Cardiac muscle cell (in vitro differentiated cells and primary cell): ENCODE data around the gene MTCL1. TPM values are rescaled to one million over a fixed set of nuclear protein-coding genes. Genes with fewer than 3 reads are reported as not detected.

Experiments
- DNase-seq, 2 donors: peaks; one replicate each; pipeline versions ENCODE4 v3.0.0 to v3.0.0-alpha.2; 2010 to 2017; ENCODE audit warnings: low read depth in 1 of 2, low spot score in 1 of 2
- H3K27ac ChIP-seq: fragments of 200-600 bp; sonication (generic); 2 replicates; pipeline ENCODE4 v1.5.1; 2016
- H3K27me3 ChIP-seq: fragments of 200-600 bp; sonication (generic); 2 replicates; pipeline ENCODE4 v1.6.0; 2016; ENCODE audit warnings: control low read depth
- H3K36me3 ChIP-seq: fragments of 200-600 bp; sonication (generic); 2 replicates; pipeline ENCODE4 v1.5.1; 2016; ENCODE audit warnings: control low read depth
- H3K4me1 ChIP-seq: fragments of 200-600 bp; sonication (generic); 2 replicates; pipeline ENCODE4 v1.8.1; 2017; ENCODE audit warnings: low read depth, mild to moderate bottlenecking, mixed run types
- H3K4me3 ChIP-seq: fragments of 200-600 bp; sonication (generic); 2 replicates; pipeline ENCODE4 v1.5.1; 2016; ENCODE audit warnings: mild to moderate bottlenecking
- H3K9me3 ChIP-seq: fragments of 200-600 bp; sonication (generic); 2 replicates; pipeline ENCODE4 v1.5.1; 2017; ENCODE audit warnings: low read depth, mild to moderate bottlenecking, control low read depth
- CTCF ChIP-seq: IDR thresholded peaks from 2 replicates; pipeline ENCODE4 v1.5.1; 2012; ENCODE audit warnings: low read depth, mild to moderate bottlenecking, low read length
- polyA plus RNA-seq: library from polyadenylated mRNA; unstranded; fragments of >200 nt; fragmentation: Nextera tagmentation; extraction: Ambion mirVana; gene quantifications from 2 replicates; pipeline ENCODE4 v1.2.1, GENCODE V29; 2016
- total RNA-seq: library from RNA; depleted of rRNA; stranded (reverse); fragments of >200 nt; gene quantifications from 2 replicates; pipeline ENCODE4 v1.2.3, GENCODE V29; 2016

MTCL1 gene
- total and polyA plus RNA-seq, 2 experiments from 2014 or later = 1.8 to 9.6 TPM

GRCh38 chr18:8767340-8767739, 62.0 kb downstream of the MTCL1 start:
- no peak for DNase-seq
- TF ChIP-seq CTCF = no peak
- no peaks in the 10 kb centered on the region for H3K9me3 ChIP-seq
- H3K27ac ChIP-seq = no peak overlapping the region
- no peaks in the 10 kb centered on the region for H3K36me3 ChIP-seq
- no peak overlapping the region for H3K4me3 ChIP-seq
- no peaks in the 10 kb centered on the region for H3K27me3 ChIP-seq
- H3K4me1 ChIP-seq = peaks cover 13% of the 10 kb centered on the region

DNA sequence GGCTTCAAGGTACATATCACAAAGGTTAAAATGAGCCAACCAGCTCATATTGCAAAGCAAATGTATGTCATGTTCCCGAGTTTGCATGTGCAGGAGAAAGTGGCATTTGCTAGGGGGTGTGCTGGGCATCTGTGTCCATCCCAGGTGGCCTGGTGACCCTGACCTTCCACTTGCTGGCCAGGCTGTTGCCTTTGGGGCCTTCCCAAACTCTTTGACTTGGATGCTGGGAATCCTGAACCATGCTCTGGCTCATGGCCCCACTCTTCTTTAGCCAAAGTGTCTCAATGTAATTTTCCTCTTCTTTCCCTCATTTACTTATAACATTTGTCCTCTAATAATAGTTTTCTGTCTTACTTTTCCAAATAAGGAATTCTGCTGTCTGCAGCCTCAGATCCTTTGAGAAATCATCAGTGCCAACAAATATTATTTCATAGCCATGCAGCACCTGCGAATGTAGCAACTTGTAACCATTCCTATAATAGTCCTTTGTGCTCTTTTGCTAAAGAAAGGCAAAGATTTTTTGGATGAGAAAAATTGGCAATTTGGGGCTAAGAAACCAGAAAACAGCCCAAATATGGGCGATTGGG, 64.2 kb downstream of the MTCL1 start:
- no peak overlapping the region for H3K4me3 ChIP-seq
- TF ChIP-seq CTCF = no peak
- no peaks in the 10 kb centered on the region for H3K36me3 ChIP-seq
- DNase-seq = no peak
- no peaks in the 10 kb centered on the region for H3K27me3 ChIP-seq
- H3K4me1 ChIP-seq = peaks cover 24% of the 10 kb centered on the region
- H3K9me3 ChIP-seq = no peaks in the 10 kb centered on the region
- H3K27ac ChIP-seq = no peak overlapping the region

DNA sequence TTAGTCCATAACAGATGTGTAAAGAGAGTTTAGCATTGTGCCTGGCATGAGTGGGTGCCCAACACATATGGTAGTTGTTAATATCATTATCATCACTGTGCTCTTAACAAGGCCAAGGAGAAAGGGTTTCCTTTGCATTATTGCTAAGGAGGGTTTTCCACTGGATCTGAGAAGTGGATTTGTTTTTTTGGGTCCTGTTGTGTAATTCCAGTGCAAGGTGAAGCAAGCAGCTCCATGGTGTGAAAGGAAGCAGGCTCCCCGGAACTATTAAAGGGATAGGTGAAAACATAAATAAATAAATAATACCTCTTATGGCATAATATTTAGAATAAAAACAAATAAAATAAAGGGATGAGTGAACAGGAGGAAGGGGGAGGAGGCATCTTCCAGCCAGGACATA, 65.3 kb downstream of the MTCL1 start:
- no peaks in the 10 kb centered on the region for H3K27me3 ChIP-seq
- TF ChIP-seq CTCF = no peak
- peak in 1 of 2 donors; percentile 18 for DNase-seq
- H3K4me3 ChIP-seq = no peak overlapping the region
- H3K27ac ChIP-seq = no peak overlapping the region
- H3K9me3 ChIP-seq = no peaks in the 10 kb centered on the region
- H3K4me1 ChIP-seq = peaks cover 24% of the 10 kb centered on the region
- no peaks in the 10 kb centered on the region for H3K36me3 ChIP-seq

DNA sequence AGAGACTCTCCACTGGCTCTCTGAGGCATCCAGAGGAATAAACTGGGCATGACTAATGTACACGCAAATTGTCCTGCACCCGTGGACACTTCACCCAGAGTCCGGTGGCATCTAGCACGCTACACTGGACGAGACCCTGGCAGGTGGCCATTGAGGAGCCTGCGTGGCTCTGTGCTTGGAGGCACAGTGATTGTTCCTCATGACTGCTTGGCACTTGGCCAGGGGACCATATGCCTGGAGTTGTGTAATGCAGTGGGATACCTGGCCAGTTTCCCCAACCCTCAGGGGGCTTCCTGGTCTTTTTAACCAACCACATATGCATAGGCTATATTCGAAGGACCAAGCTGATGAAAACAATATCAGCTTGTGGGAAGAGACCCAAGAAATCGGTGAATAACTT, 66.6 kb downstream of the MTCL1 start:
- peak in 1 of 2 donors; percentile 66 for DNase-seq
- TF ChIP-seq CTCF = no peak
- Histone ChIP-seq H3K9me3 (no peaks in the 10 kb centered on the region), H3K27ac (no peak overlapping the region), H3K27me3 (no peaks in the 10 kb centered on the region), H3K4me3 (no peak overlapping the region), H3K4me1 (peaks cover 12% of the 10 kb centered on the region), H3K36me3 (no peaks in the 10 kb centered on the region)

DNA sequence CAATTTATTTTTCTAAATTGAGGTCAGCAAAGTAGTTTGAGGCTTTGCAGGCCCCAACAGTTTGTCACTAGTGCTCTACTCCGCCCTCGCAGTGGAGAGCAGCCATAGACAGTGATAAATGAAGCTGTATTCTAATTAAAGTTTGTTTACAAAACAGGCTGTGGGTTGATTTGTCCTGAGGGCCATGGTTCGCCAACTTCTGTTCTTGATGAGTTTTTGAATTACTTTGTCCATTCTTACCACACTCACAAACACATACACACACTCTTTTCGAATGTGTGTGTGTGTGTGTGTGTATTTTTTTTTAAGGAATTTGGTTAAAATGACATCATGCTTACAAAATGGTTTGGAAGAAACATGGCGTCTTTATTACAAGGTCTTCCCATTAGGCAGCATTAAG, 68.6 kb downstream of the MTCL1 start:
- Histone ChIP-seq H3K4me3 (no peak overlapping the region), H3K27ac (no peak overlapping the region), H3K27me3 (no peaks in the 10 kb centered on the region), H3K36me3 (no peaks in the 10 kb centered on the region), H3K9me3 (no peaks in the 10 kb centered on the region), H3K4me1 (peaks cover 15% of the 10 kb centered on the region)
- no peak for DNase-seq
- TF ChIP-seq CTCF = no peak
